ENCODE data around the gene OGFOD3. TPM values are rescaled to one million over a fixed set of nuclear protein-coding genes. Genes with fewer than 3 reads are reported as not detected.

Gene OGFOD3
- total RNA-seq, 1 experiment from 2014 or later = 25.0 TPM

GRCh38 chr17:82445542-82445941 is 27.2 kb upstream of the OGFOD3 start:
- no peak for DNase-seq (ENCODE audit: low spot score)
- intact Hi-C loops (cut with micrococcal nuclease; ENCODE audit: unreplicated experiment) = no loop called here
- BruUV-seq (replicated peaks) = no TSS peak
- Histone ChIP-seq H3K36me3 (ENCODE audit: insufficient read depth, low read length, poor library complexity, severe bottlenecking) (peaks cover 10% of the 10 kb centered on the region), H3K4me3 (ENCODE audit: low read depth, low read length, poor library complexity, severe bottlenecking) (no peak overlapping the region), H3K27ac (ENCODE audit: low read depth, low read length, poor library complexity, severe bottlenecking) (no peak overlapping the region), H3K27me3 (replicated peaks; ENCODE audit: insufficient read depth, low read depth, low read length, poor library complexity) (no peaks in the 10 kb centered on the region), H3K4me1 (ENCODE audit: insufficient read depth, low read length, poor library complexity, severe bottlenecking) (peaks cover 16% of the 10 kb centered on the region), H3K9me3 (ENCODE audit: low read depth, low read length, poor library complexity, severe bottlenecking) (no peaks in the 10 kb centered on the region)
- TF ChIP-seq, protein P1, sequence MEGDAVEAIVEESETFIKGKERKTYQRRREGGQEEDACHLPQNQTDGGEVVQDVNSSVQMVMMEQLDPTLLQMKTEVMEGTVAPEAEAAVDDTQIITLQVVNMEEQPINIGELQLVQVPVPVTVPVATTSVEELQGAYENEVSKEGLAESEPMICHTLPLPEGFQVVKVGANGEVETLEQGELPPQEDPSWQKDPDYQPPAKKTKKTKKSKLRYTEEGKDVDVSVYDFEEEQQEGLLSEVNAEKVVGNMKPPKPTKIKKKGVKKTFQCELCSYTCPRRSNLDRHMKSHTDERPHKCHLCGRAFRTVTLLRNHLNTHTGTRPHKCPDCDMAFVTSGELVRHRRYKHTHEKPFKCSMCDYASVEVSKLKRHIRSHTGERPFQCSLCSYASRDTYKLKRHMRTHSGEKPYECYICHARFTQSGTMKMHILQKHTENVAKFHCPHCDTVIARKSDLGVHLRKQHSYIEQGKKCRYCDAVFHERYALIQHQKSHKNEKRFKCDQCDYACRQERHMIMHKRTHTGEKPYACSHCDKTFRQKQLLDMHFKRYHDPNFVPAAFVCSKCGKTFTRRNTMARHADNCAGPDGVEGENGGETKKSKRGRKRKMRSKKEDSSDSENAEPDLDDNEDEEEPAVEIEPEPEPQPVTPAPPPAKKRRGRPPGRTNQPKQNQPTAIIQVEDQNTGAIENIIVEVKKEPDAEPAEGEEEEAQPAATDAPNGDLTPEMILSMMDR (conservative IDR thresholded peaks at IDR 0.05; ENCODE audit: low read depth, low read length) = no peak
- no peak for TF ChIP-seq EZH2 (IDR thresholded peaks at IDR 0.05; ENCODE audit: borderline replicate concordance, low read depth, low read length, poor library complexity, severe bottlenecking)
- ChIA-PET CTCF (no interaction called here), POLR2A (ENCODE audit: low non-redundant PET) (no interaction called here)

- H3K4me3 ChIP-seq (ENCODE audit: low read depth, low read length, poor library complexity, severe bottlenecking) = no peak overlapping the region
- no peaks in the 10 kb centered on the region for H3K27me3 ChIP-seq (replicated peaks; ENCODE audit: insufficient read depth, low read depth, low read length, poor library complexity)
- H3K36me3 ChIP-seq (ENCODE audit: insufficient read depth, low read length, poor library complexity, severe bottlenecking) = peaks cover 10% of the 10 kb centered on the region
- TF ChIP-seq, protein P1 (conservative IDR thresholded peaks at IDR 0.05; ENCODE audit: low read depth, low read length) = no peak
- TF ChIP-seq EZH2 (IDR thresholded peaks at IDR 0.05; ENCODE audit: borderline replicate concordance, low read depth, low read length, poor library complexity, severe bottlenecking) = no peak
- CTCF ChIA-PET = no interaction called here
- POLR2A ChIA-PET (ENCODE audit: low non-redundant PET) = no interaction called here
- H3K9me3 ChIP-seq (ENCODE audit: low read depth, low read length, poor library complexity, severe bottlenecking) = no peaks in the 10 kb centered on the region
- intact Hi-C loops (cut with micrococcal nuclease; ENCODE audit: unreplicated experiment) = no loop called here
- no peak overlapping the region for H3K27ac ChIP-seq (ENCODE audit: low read depth, low read length, poor library complexity, severe bottlenecking)
- no TSS peak for BruUV-seq (replicated peaks)
- DNase-seq (ENCODE audit: low spot score) = no peak
- peaks cover 17% of the 10 kb centered on the region for H3K4me1 ChIP-seq (ENCODE audit: insufficient read depth, low read length, poor library complexity, severe bottlenecking)
Observed at GRCh38 chr17:82444941-82445521, 26.6 kb upstream of the OGFOD3 start.

DNA sequence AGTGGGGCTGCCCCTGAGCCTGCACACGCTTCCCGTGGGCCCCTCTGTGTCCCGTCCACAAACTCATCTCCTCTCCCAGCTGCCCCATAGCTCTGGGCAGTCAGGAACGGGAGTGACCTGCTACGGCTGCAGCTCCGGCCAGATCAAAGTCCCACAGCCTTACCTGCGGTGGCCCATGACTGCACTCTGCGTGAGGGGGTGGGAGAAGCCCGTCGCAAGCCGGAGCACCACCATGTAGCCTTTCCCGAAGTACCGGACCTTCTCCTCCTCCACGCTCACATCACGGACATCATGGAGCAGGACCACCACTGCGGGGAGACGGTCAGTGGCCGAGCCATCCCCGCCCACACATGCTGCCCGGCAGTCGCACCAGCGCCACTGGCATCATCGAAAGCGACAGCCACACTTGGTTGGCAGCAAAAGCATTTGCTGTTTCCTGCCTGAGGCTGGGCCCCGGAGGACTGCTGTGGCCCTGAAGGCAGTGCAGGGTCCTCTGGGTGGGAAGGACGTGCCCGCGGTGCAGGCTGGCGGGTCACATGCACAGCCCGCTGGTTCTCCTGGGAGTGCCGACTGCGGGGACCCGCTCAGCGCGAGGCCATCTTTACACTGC is 26.0 kb upstream of the OGFOD3 start:
- intact Hi-C loops (cut with micrococcal nuclease; ENCODE audit: unreplicated experiment) = no loop called here
- no peak overlapping the region for H3K27ac ChIP-seq (ENCODE audit: low read depth, low read length, poor library complexity, severe bottlenecking)
- ChIA-PET CTCF (no interaction called here), POLR2A (ENCODE audit: low non-redundant PET) (no interaction called here)
- no TSS peak for BruUV-seq (replicated peaks)
- H3K4me3 ChIP-seq (ENCODE audit: low read depth, low read length, poor library complexity, severe bottlenecking) = no peak overlapping the region
- H3K27me3 ChIP-seq (replicated peaks; ENCODE audit: insufficient read depth, low read depth, low read length, poor library complexity) = no peaks in the 10 kb centered on the region
- TF ChIP-seq, protein P1 (conservative IDR thresholded peaks at IDR 0.05; ENCODE audit: low read depth, low read length) = no peak
- TF ChIP-seq EZH2 (IDR thresholded peaks at IDR 0.05; ENCODE audit: borderline replicate concordance, low read depth, low read length, poor library complexity, severe bottlenecking) = no peak
- H3K36me3 ChIP-seq (ENCODE audit: insufficient read depth, low read length, poor library complexity, severe bottlenecking) = peaks cover 10% of the 10 kb centered on the region
- H3K9me3 ChIP-seq (ENCODE audit: low read depth, low read length, poor library complexity, severe bottlenecking) = no peaks in the 10 kb centered on the region
- H3K4me1 ChIP-seq (ENCODE audit: insufficient read depth, low read length, poor library complexity, severe bottlenecking) = peaks cover 11% of the 10 kb centered on the region
- DNase-seq (ENCODE audit: low spot score) = no peak

Measured in A673 (cell line).